PC-9 (cell line): Measurements from ENCODE around the gene PARM1. TPM values are rescaled to one million over a fixed set of nuclear protein-coding genes. Genes with fewer than 3 reads are reported as not detected.

Source experiments
- BruUV-seq: library from RNA; stranded (reverse); fragments of 400-500 nt; replicated peaks from 2 replicates; lab custom pipeline; 2021; lab: Mats Ljungman, UMichigan
- CTCF ChIA-PET: fragments of 300-600 bp; sonication (Branson Sonifier 250); formaldehyde crosslinking; loops from one replicate; lab custom pipeline; 2022; ENCODE audit warnings: antibody characterized with exemption; lab: Charles Lee
- POLR2A ChIA-PET: fragments of 300-600 bp; sonication (Branson Sonifier 250); formaldehyde crosslinking; loops from one replicate; lab custom pipeline; 2022; ENCODE audit warnings: antibody characterized with exemption; ENCODE audit not compliant: unreplicated experiment; lab: Charles Lee
- DNase-seq, 2 experiments: peaks; one replicate each; pipeline versions ENCODE4 v3.0.0 to v3.0.0-alpha.2; 2015 to 2022; ENCODE audit warnings: mixed read lengths in 1 of 2
- H2AFZ ChIP-seq: fragments of 200-600 bp; sonication (generic); 2 replicates; pipeline ENCODE4 v1.8.1; 2017; ENCODE audit warnings: antibody characterized with exemption
- H3F3A ChIP-seq: fragments of 200-600 bp; sonication (generic); 2 replicates; pipeline ENCODE4 v1.8.1; 2017; ENCODE audit warnings: antibody characterized with exemption, mild to moderate bottlenecking, low read depth; ENCODE audit not compliant: insufficient read depth
- H3K27ac ChIP-seq: fragments of 200-600 bp; sonication (generic); 2 replicates; pipeline ENCODE4 v1.6.1; 2016; ENCODE audit warnings: mixed run types
- H3K27me3 ChIP-seq: fragments of 200-600 bp; sonication (generic); 2 replicates; pipeline ENCODE4 v1.6.1; 2016; ENCODE audit warnings: low read depth, mixed run types; ENCODE audit not compliant: insufficient read depth
- H3K36me3 ChIP-seq: fragments of 200-600 bp; sonication (generic); 2 replicates; pipeline ENCODE4 v1.6.1; 2016; ENCODE audit warnings: low read depth, mixed run types
- H3K4me1 ChIP-seq: fragments of 200-600 bp; sonication (generic); replicated peaks from 2 replicates; pipeline ENCODE4 v1.6.1; 2016; ENCODE audit warnings: mixed run types; ENCODE audit not compliant: insufficient read depth
- H3K4me2 ChIP-seq: fragments of 200-600 bp; sonication (generic); 2 replicates; pipeline ENCODE4 v1.6.1; 2017; ENCODE audit warnings: mixed run types
- H3K4me3 ChIP-seq: fragments of 200-600 bp; sonication (generic); 2 replicates; pipeline ENCODE4 v1.6.1; 2016; ENCODE audit warnings: mixed run types
- H3K79me2 ChIP-seq: fragments of 200-600 bp; sonication (generic); 2 replicates; pipeline ENCODE4 v1.6.1; 2017; ENCODE audit warnings: low read depth, mixed run types
- H3K9me2 ChIP-seq: fragments of 200-600 bp; sonication (generic); 2 replicates; pipeline ENCODE4 v1.8.1; 2017; ENCODE audit warnings: mild to moderate bottlenecking; ENCODE audit not compliant: insufficient read depth
- H3K9me3 ChIP-seq: fragments of 200-600 bp; sonication (generic); 2 replicates; pipeline ENCODE4 v1.8.1; 2016; ENCODE audit warnings: low read depth; ENCODE audit not compliant: insufficient read depth
- H4K20me1 ChIP-seq: fragments of 200-600 bp; sonication (generic); 2 replicates; pipeline ENCODE4 v1.8.1; 2017; ENCODE audit not compliant: insufficient read depth
- EZH2 ChIP-seq: fragments of 200-600 bp; sonication (generic); IDR thresholded peaks from 2 replicates; pipeline ENCODE4 v1.8.0; 2017; ENCODE audit warnings: antibody characterized with exemption, low read depth
- intact Hi-C: fragments of 100-400 bp; cut with micrococcal nuclease; formaldehyde crosslinking; loops from one replicate; pipeline ENCODE4 v1.10.0; 2022; ENCODE audit not compliant: unreplicated experiment
- total RNA-seq: library from RNA; stranded (reverse); gene quantifications from 2 replicates; pipeline ENCODE4 v1.2.3, GENCODE V29; 2021
- TF ChIP-seq, protein P1 (sequence below): fragments of 200-600 bp; sonication (generic); conservative IDR thresholded peaks from 2 replicates; pipeline ENCODE4 v1.6.1; 2017; ENCODE audit warnings: mixed run types, antibody characterized with exemption, mild to moderate bottlenecking, moderate library complexity

PARM1 gene
- total RNA-seq, 1 experiment from 2014 or later, result 0.44 TPM

DNA sequence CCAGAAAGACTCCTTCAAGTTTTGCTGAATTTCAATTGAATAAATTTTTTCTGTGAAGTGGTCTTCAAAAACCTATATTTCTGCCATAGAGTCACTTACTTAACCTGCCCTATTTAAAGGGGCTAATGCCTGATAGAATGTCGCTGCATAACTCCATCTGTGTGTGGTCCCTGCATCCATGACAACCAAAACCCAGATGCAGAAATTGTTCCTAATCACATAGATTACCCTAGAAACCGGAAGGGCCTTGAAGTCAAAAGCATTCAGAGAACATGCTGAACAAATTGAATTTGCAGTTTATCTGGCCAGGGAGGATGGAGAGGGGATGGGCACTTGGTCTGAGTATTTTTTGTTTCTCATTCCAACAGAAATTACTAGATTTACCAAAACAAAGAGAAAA is 1.5 kb upstream of the PARM1 start:
- Histone ChIP-seq H3K9me2 (no peaks in the 10 kb centered on the region), H3K4me2 (no peak overlapping the region), H3K9me3 (no peaks in the 10 kb centered on the region), H3K79me2 (no peaks in the 10 kb centered on the region), H3K27ac (no peak overlapping the region), H3K4me3 (no peak overlapping the region), H3F3A (no peaks in the 10 kb centered on the region), H4K20me1 (no peaks in the 10 kb centered on the region), H3K36me3 (no peaks in the 10 kb centered on the region), H3K27me3 (no peaks in the 10 kb centered on the region), H2AFZ (no peak overlapping the region), H3K4me1 (no peaks in the 10 kb centered on the region)
- no peak for DNase-seq
- intact Hi-C loops, result loop anchor here (5.0 to 10.0 kb wide), 2 partner anchors 253 to 356 kb away; no protein-coding TSS in a partner anchor
- no TSS peak for BruUV-seq
- TF ChIP-seq EZH2, result no peak
- TF ChIP-seq, protein P1, sequence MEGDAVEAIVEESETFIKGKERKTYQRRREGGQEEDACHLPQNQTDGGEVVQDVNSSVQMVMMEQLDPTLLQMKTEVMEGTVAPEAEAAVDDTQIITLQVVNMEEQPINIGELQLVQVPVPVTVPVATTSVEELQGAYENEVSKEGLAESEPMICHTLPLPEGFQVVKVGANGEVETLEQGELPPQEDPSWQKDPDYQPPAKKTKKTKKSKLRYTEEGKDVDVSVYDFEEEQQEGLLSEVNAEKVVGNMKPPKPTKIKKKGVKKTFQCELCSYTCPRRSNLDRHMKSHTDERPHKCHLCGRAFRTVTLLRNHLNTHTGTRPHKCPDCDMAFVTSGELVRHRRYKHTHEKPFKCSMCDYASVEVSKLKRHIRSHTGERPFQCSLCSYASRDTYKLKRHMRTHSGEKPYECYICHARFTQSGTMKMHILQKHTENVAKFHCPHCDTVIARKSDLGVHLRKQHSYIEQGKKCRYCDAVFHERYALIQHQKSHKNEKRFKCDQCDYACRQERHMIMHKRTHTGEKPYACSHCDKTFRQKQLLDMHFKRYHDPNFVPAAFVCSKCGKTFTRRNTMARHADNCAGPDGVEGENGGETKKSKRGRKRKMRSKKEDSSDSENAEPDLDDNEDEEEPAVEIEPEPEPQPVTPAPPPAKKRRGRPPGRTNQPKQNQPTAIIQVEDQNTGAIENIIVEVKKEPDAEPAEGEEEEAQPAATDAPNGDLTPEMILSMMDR, result no peak
- ChIA-PET CTCF (no interaction called here), POLR2A (no interaction called here)

DNA sequence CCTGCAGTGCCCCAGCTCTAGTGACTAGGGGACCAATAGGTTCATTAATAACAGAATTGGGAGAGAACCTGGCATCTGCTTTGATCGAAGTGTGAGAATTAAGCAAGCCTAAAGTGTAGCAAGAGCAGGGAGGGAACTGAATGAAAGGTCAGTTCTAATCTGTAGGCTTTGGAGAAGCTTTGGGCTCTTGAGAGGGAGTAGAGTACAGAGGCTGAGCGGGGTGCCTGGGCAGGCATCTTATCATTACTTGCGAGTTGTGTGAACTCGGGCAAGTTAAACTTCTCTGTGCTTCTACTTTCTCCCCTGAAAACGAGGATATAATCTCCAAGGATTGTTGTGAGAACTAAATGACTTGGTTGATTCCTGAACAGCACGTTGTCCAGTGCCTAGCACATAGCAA is 906 bp upstream of the PARM1 start:
- no peak overlapping the region for H2AFZ ChIP-seq

DNA sequence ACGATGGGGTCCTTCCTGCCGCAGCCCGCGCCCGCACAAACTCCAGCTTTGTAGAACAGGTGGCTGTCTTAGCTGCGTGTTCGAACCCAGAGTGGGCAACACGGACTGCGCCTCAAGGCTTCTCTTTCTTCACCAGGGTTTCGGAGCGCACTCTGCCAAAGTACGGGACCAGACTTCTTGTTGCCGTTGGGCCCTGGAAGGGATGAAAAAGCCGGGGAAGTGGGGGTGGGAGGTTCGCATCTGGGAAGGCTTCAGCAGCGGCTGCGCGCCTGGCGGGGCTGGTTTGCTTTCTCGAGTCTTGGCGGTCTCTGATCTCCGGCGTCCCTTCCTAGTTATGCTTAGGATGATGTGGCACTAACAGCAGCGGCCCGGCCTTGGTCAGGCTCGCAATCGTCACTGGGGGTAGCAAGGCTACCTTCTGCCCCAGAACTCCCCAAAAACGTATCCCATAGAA is 673 bp downstream of the PARM1 start:
- POLR2A ChIA-PET, result no interaction called here
- H3F3A ChIP-seq, result no peaks in the 10 kb centered on the region
- H2AFZ ChIP-seq, result peak overlapping the region; percentile 96

More for the DNA sequence above, 906 bp upstream of the PARM1 start:
- H3K4me1 ChIP-seq, result no peaks in the 10 kb centered on the region
- BruUV-seq, result no TSS peak
- H4K20me1 ChIP-seq, result no peaks in the 10 kb centered on the region
- no peak overlapping the region for H3K4me3 ChIP-seq
- no peak for DNase-seq
- intact Hi-C loops, result loop anchor here (2.0 to 10.0 kb wide), 3 partner anchors 253 to 541 kb away; no protein-coding TSS in a partner anchor
- no peak overlapping the region for H3K4me2 ChIP-seq
- ChIA-PET CTCF (no interaction called here), POLR2A (no interaction called here)
- no peak for TF ChIP-seq EZH2
- TF ChIP-seq, protein P1, result no peak
- no peak overlapping the region for H3K27ac ChIP-seq
- H3K9me3 ChIP-seq, result no peaks in the 10 kb centered on the region
- H3K9me2 ChIP-seq, result no peaks in the 10 kb centered on the region
- no peaks in the 10 kb centered on the region for H3K27me3 ChIP-seq
- H3K36me3 ChIP-seq, result no peaks in the 10 kb centered on the region
- no peaks in the 10 kb centered on the region for H3K79me2 ChIP-seq
- H3F3A ChIP-seq, result no peaks in the 10 kb centered on the region

More for the DNA sequence above, 673 bp downstream of the PARM1 start:
- Histone ChIP-seq H3K36me3 (no peaks in the 10 kb centered on the region), H3K9me3 (no peaks in the 10 kb centered on the region), H3K4me2 (peak overlapping the region; percentile 94), H3K4me1 (no peaks in the 10 kb centered on the region), H3K9me2 (no peaks in the 10 kb centered on the region), H3K4me3 (peak overlapping the region; percentile 77), H3K27ac (no peak overlapping the region), H3K27me3 (no peaks in the 10 kb centered on the region), H3K79me2 (no peaks in the 10 kb centered on the region), H4K20me1 (no peaks in the 10 kb centered on the region)
- peak in 1 of 2 experiments; percentile 5 for DNase-seq
- BruUV-seq, result no TSS peak
- intact Hi-C loops, result loop anchor here (2.0 to 10.0 kb wide), 3 partner anchors 251 to 539 kb away; no protein-coding TSS in a partner anchor
- CTCF ChIA-PET, result interaction anchor here (0.5 kb wide), 1 partner anchor 71 kb away, joined by 4 read pairs; no protein-coding TSS in a partner anchor
- TF ChIP-seq, protein P1, result no peak
- TF ChIP-seq EZH2, result no peak
